ENCODE data around the gene NMRAL1.
A peak's percentile ranks its signal among the peaks of the same experiment; 100 is the strongest.

NMRAL1 gene

GRCh38 chr16:4474192-4474961, at the start of gene NMRAL1:
NMRAL1 (minus strand) TSS chr16:4474625; CDS start chr16:4474132, 493 bp downstream.
- DNase-seq: peak; percentile 93

- DNase-seq: no peak
Observed at GRCh38 chr16:4523686-4524085, 49.3 kb upstream of the NMRAL1 start.

- DNase-seq: no peak
Observed at GRCh38 chr16:4522051-4522581, 47.7 kb upstream of the NMRAL1 start.

- no peak for DNase-seq
Observed at GRCh38 chr16:4520913-4521312, 46.5 kb upstream of the NMRAL1 start.

GRCh38 chr16:4519274-4520058, 45.0 kb upstream of the NMRAL1 start:
- DNase-seq: no peak

GRCh38 chr16:4517812-4518680, 43.6 kb upstream of the NMRAL1 start:
- no peak for DNase-seq

- DNase-seq: no peak
Observed at GRCh38 chr16:4515611-4516233, 41.3 kb upstream of the NMRAL1 start.

- no peak for DNase-seq
Observed at GRCh38 chr16:4514606-4515005, 40.2 kb upstream of the NMRAL1 start.

- no peak for DNase-seq
Observed at GRCh38 chr16:4513881-4514280, 39.5 kb upstream of the NMRAL1 start.

GRCh38 chr16:4513086-4513860, 38.8 kb upstream of the NMRAL1 start:
- DNase-seq: no peak

GRCh38 chr16:4512473-4512872, 38.0 kb upstream of the NMRAL1 start:
- DNase-seq: no peak

GRCh38 chr16:4511441-4512082, 37.1 kb upstream of the NMRAL1 start:
- DNase-seq: no peak

GRCh38 chr16:4510747-4511426, 36.5 kb upstream of the NMRAL1 start:
- no peak for DNase-seq

GRCh38 chr16:4510131-4510530, 35.7 kb upstream of the NMRAL1 start:
- no peak for DNase-seq

- DNase-seq: no peak
Observed at GRCh38 chr16:4509420-4509819, 35.0 kb upstream of the NMRAL1 start.

- no peak for DNase-seq
Observed at GRCh38 chr16:4508806-4509205, 34.4 kb upstream of the NMRAL1 start.

- no peak for DNase-seq
Observed at GRCh38 chr16:4507588-4508345, 33.3 kb upstream of the NMRAL1 start.

GRCh38 chr16:4506450-4506849, 32.0 kb upstream of the NMRAL1 start:
- DNase-seq: peak; percentile 51

GRCh38 chr16:4505356-4506147, 31.1 kb upstream of the NMRAL1 start:
- DNase-seq: no peak

All from NCI-H226 (cell line).